HCT116 (cell line): ENCODE results near the gene APOBEC3G. TPM values are rescaled to one million over a fixed set of nuclear protein-coding genes. Genes with fewer than 3 reads are reported as not detected.
"Not testable (repeated sequence)": the region's sequence is repeated elsewhere in the genome, so short reads cannot be mapped to it uniquely, and the experiment has no call there.

ENCODE experiments used
- ATAC-seq: fragments of 200-7000 bp; cut with Tn5 transposase; 2 replicates; pipeline ENCODE4 v1.9.1; 2020; ENCODE audit warnings: mild to moderate bottlenecking, moderate library complexity
- Bru-seq: library from RNA; stranded (reverse); fragments of 400-500 nt; gene quantifications from one replicate; lab custom pipeline; 2021; lab: Mats Ljungman, UMichigan
- BruChase-seq, 2 experiments: library from RNA; stranded (reverse); fragments of 400-500 nt; gene quantifications; one replicate each; lab custom pipeline; 2021; lab: Mats Ljungman, UMichigan
- BruUV-seq: library from RNA; stranded (reverse); fragments of 400-500 nt; replicated peaks from 2 replicates; lab custom pipeline; 2021; lab: Mats Ljungman, UMichigan
- CTCF ChIA-PET: fragments of 300-600 bp; sonication (Branson Sonifier 250); formaldehyde crosslinking; loops from one replicate; lab custom pipeline; 2021; ENCODE audit warnings: antibody characterized with exemption; lab: Charles Lee
- POLR2A ChIA-PET: fragments of 300-600, 350-600 bp; sonication (Branson Sonifier 250); formaldehyde crosslinking; loops from one replicate; lab custom pipeline; 2021; ENCODE audit warnings: antibody characterized with exemption; lab: Charles Lee
- RAD21 ChIA-PET, 2 experiments: fragments of 300-600 bp; sonication (Branson Sonifier 250); formaldehyde crosslinking; loops; one replicate each; lab custom pipeline; 2023; ENCODE audit warnings: low total read pairs in 2 of 2; ENCODE audit not compliant: uncharacterized antibody in 2 of 2, unreplicated experiment in 2 of 2, low non-redundant PET in 1 of 2; lab: Charles Lee
- DNase-seq: peaks from one replicate; pipeline ENCODE4 v3.0.0-alpha.2; 2010; ENCODE audit warnings: low read depth, low spot score
- H2AFZ ChIP-seq: fragments of 200-600 bp; shearing (Covaris generic), sonication (generic); 2 replicates; pipeline ENCODE4 v1.6.1; 2017; ENCODE audit warnings: low read depth, mixed run types, mixed read lengths, antibody characterized with exemption, low read length; ENCODE audit not compliant: poor library complexity, severe bottlenecking
- H3K27ac ChIP-seq: 2 replicates; pipeline ENCODE4 v1.5.1; 2012; ENCODE audit warnings: low read depth, low read length
- H3K27me3 ChIP-seq: fragments of 200-600 bp; sonication (generic); 2 replicates; pipeline ENCODE4 v1.6.1; 2016; ENCODE audit warnings: mixed run types, low read length, mixed read lengths; ENCODE audit not compliant: insufficient read depth
- H3K36me3 ChIP-seq, 2 experiments: fragments of 200-500 bp in 1 of 2; fragments of 200-600 bp in 1 of 2; sonication (Bioruptor generic) in 1 of 2; sonication (generic) in 1 of 2; 2 replicates each; pipeline versions ENCODE4 v1.5.1 to v1.6.1; 2014 to 2016; ENCODE audit warnings: low read length in 2 of 2, inconsistent platforms in 1 of 2, mixed read lengths in 1 of 2, mixed run types in 1 of 2; ENCODE audit not compliant: insufficient read depth in 2 of 2, control insufficient read depth in 1 of 2
- H3K4me1 ChIP-seq, 2 experiments: fragments of 200-600 bp in 1 of 2; sonication (generic) in 1 of 2; 2 replicates each; pipeline versions ENCODE4 v1.5.1 to v1.6.1; 2012 to 2017; ENCODE audit warnings: low read length in 2 of 2, inconsistent platforms in 1 of 2, mild to moderate bottlenecking in 1 of 2, mixed read lengths in 1 of 2, mixed run types in 1 of 2, moderate library complexity in 1 of 2; ENCODE audit not compliant: insufficient read depth in 2 of 2, control insufficient read depth in 1 of 2
- H3K4me2 ChIP-seq: fragments of 200-600 bp; sonication (generic); 2 replicates; pipeline ENCODE4 v1.6.1; 2017; ENCODE audit warnings: mixed run types, low read length, mixed read lengths
- H3K4me3 ChIP-seq, 2 experiments: fragments of 200-600 bp in 1 of 2; sonication (generic) in 1 of 2; replicated peaks in 1 of 2; 2 replicates each; pipeline ENCODE4 v1.5.1; 2011 to 2016; ENCODE audit warnings: low read length in 2 of 2, control low read depth in 1 of 2, low read depth in 1 of 2, mild to moderate bottlenecking in 1 of 2, mixed read lengths in 1 of 2, mixed run types in 1 of 2
- H3K79me2 ChIP-seq: fragments of 200-600 bp; sonication (generic); 2 replicates; pipeline ENCODE4 v1.6.1; 2017; ENCODE audit warnings: mild to moderate bottlenecking, mixed run types, low read length, moderate library complexity, mixed read lengths; ENCODE audit not compliant: insufficient read depth
- H3K9ac ChIP-seq: fragments of 200-600 bp; sonication (generic); 2 replicates; pipeline ENCODE4 v1.6.1; 2016; ENCODE audit warnings: low read length, mixed read lengths
- H3K9me2 ChIP-seq: fragments of 200-600 bp; sonication (generic), shearing (Covaris generic); 2 replicates; pipeline ENCODE4 v1.6.1; 2017; ENCODE audit warnings: mixed run types, mild to moderate bottlenecking, moderate library complexity; ENCODE audit not compliant: insufficient read depth
- H3K9me3 ChIP-seq, 2 experiments: fragments of 200-500 bp in 1 of 2; fragments of 200-600 bp in 1 of 2; sonication (Bioruptor generic) in 1 of 2; sonication (generic) in 1 of 2; 2 replicates each; pipeline ENCODE4 v1.6.1; 2014 to 2017; ENCODE audit warnings: low read length in 2 of 2, mixed read lengths in 2 of 2, inconsistent platforms in 1 of 2, low read depth in 1 of 2, mild to moderate bottlenecking in 1 of 2, mixed run types in 1 of 2, moderate library complexity in 1 of 2; ENCODE audit not compliant: control insufficient read depth in 1 of 2, insufficient read depth in 1 of 2
- H4K20me1 ChIP-seq: fragments of 200-600 bp; sonication (generic), shearing (Covaris generic); 2 replicates; pipeline ENCODE4 v1.6.1; 2017; ENCODE audit warnings: mixed run types, mild to moderate bottlenecking, moderate library complexity; ENCODE audit not compliant: insufficient read depth
- EZH2phosphoT487 ChIP-seq: fragments of 200-600 bp; IDR thresholded peaks from 2 replicates; pipeline ENCODE4 v1.6.1; 2018; ENCODE audit warnings: antibody characterized with exemption, borderline replicate concordance
- POLR2AphosphoS5 ChIP-seq: IDR thresholded peaks from 2 replicates; pipeline ENCODE4 v1.6.1; 2011; ENCODE audit warnings: mild to moderate bottlenecking, low read depth, low read length, moderate library complexity
- REST ChIP-seq: IDR thresholded peaks from 2 replicates; pipeline ENCODE4 v1.6.1; 2012; ENCODE audit warnings: low read depth
- SRF ChIP-seq: IDR thresholded peaks from 2 replicates; pipeline ENCODE4 v1.6.1; 2012; ENCODE audit warnings: low read depth
- ZFX ChIP-seq: fragments of 450-650 bp; IDR thresholded peaks from 2 replicates; pipeline ENCODE4 v1.6.1; 2017
- intact Hi-C: fragments of 100-400 bp; cut with micrococcal nuclease; formaldehyde crosslinking; loops from 2 replicates; pipeline ENCODE4 v1.10.0; 2022
- long read RNA-seq: library from polyadenylated mRNA; unstranded; transcript quantifications from one replicate; pipeline ENCODE4 v2.0.0, GENCODE V29; 2021; ENCODE audit not compliant: unreplicated experiment
- polyA plus RNA-seq: library from polyadenylated mRNA; unstranded; fragments of >200 nt; gene quantifications from 2 replicates; pipeline ENCODE4 v1.2.1, GENCODE V29; 2012; ENCODE audit warnings: missing spikeins
- total RNA-seq: library from RNA; stranded (reverse); gene quantifications from one replicate; pipeline ENCODE4 v1.2.1, GENCODE V29; 2021; ENCODE audit not compliant: unreplicated experiment
- TF ChIP-seq, protein P1 (sequence below), 3 experiments: fragments of 200-600 bp in 1 of 3; sonication (generic) in 1 of 3; IDR thresholded peaks in 2 of 3; conservative IDR thresholded peaks in 1 of 3; 2 replicates each; pipeline ENCODE4 v1.5.1; 2012 to 2017; ENCODE audit warnings: low read depth in 2 of 3, low read length in 2 of 3, antibody characterized with exemption in 1 of 3, borderline replicate concordance in 1 of 3, control low read depth in 1 of 3, mild to moderate bottlenecking in 1 of 3, mixed read lengths in 1 of 3, mixed run types in 1 of 3, moderate library complexity in 1 of 3; ENCODE audit not compliant: insufficient read depth in 1 of 3

Gene APOBEC3G
- total RNA-seq = 0.71 TPM
- 1.1 and 1.4 TPM in 2 replicates for polyA plus RNA-seq
- Bru-seq, nascent RNA = percentile 21 among the genes with signal in this experiment
- percentile 21 among the genes with signal in this experiment for BruChase-seq, experiment 1, labeled RNA remaining after a 6-hour chase
- BruChase-seq, experiment 2, labeled RNA remaining after a 2-hour chase = percentile 25 among the genes with signal in this experiment
- long read RNA-seq, partial matches to known transcripts = 0 of 3 reads
- long read RNA-seq, other reads (novel, unspliced or antisense) = 0 of 3 reads

DNA sequence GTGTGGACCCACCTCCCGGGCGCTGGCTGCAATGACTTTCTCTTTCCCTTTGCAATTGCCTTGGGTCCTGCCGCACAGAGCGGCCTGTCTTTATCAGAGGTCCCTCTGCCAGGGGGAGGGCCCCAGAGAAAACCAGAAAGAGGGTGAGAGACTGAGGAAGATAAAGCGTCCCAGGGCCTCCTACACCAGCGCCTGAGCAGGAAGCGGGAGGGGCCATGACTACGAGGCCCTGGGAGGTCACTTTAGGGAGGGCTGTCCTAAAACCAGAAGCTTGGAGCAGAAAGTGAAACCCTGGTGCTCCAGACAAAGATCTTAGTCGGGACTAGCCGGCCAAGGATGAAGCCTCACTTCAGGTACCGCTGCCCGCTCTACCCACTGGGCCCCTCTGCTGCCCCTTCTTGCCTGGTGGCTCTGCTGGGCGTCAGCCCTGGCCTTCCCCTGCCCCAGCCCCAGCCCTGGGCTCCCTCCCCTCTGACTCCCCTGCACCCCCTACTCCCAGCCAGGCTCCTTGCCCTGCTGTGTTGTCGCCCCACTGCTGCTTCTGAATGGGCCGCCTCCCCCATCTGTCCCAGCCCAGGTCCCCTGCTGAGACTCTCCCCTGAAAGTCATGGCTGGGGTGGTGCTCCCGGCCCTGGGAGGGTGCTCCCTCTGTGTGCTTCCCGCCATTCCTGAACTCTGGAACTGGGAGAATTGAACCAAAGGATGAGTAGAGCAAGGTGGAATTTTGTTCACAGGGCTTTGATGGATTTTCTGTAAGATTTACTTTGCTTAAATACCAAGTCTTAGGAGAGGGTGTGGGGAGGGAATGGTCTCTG is at the start of gene APOBEC3G:
TSS of gene APOBEC3G (plus strand) at position 250 of the 815 bp plus-strand sequence. CDS start at position 337, 87 bp downstream.
- H3K27me3 ChIP-seq, H2AFZ ChIP-seq, POLR2A ChIA-PET, H3K9me3 ChIP-seq, RAD21 ChIA-PET, H3K4me1 ChIP-seq, CTCF ChIA-PET, H3K27ac ChIP-seq, H4K20me1 ChIP-seq, intact Hi-C loops, DNase-seq, H3K9ac ChIP-seq, H3K4me2 ChIP-seq, H3K9me2 ChIP-seq, H3K4me3 ChIP-seq, H3K79me2 ChIP-seq, ATAC-seq, H3K36me3 ChIP-seq, BruUV-seq: not testable (repeated sequence)

GRCh38 chr22:39027717-39028116 is 49.4 kb upstream of the APOBEC3G start:
- no TSS peak for BruUV-seq
- no peak overlapping the region for H3K4me2 ChIP-seq
- no peaks in the 10 kb centered on the region for H3K9me2 ChIP-seq
- no peaks in the 10 kb centered on the region for H3K27me3 ChIP-seq
- H3K4me3 ChIP-seq = no peak overlapping the region
- intact Hi-C loops = no loop called here
- no peak for DNase-seq
- no peaks in the 10 kb centered on the region for H4K20me1 ChIP-seq
- no peak overlapping the region for H3K27ac ChIP-seq
- POLR2A ChIA-PET = no interaction called here
- no peaks in the 10 kb centered on the region for H3K79me2 ChIP-seq
- TF ChIP-seq EZH2phosphoT487 (no peak), REST (no peak), SRF (no peak), POLR2AphosphoS5 (no peak), ZFX (no peak)
- TF ChIP-seq, protein P1, sequence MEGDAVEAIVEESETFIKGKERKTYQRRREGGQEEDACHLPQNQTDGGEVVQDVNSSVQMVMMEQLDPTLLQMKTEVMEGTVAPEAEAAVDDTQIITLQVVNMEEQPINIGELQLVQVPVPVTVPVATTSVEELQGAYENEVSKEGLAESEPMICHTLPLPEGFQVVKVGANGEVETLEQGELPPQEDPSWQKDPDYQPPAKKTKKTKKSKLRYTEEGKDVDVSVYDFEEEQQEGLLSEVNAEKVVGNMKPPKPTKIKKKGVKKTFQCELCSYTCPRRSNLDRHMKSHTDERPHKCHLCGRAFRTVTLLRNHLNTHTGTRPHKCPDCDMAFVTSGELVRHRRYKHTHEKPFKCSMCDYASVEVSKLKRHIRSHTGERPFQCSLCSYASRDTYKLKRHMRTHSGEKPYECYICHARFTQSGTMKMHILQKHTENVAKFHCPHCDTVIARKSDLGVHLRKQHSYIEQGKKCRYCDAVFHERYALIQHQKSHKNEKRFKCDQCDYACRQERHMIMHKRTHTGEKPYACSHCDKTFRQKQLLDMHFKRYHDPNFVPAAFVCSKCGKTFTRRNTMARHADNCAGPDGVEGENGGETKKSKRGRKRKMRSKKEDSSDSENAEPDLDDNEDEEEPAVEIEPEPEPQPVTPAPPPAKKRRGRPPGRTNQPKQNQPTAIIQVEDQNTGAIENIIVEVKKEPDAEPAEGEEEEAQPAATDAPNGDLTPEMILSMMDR (IDR thresholded peaks at IDR 0.05 in 2 of 3, conservative IDR thresholded peaks at IDR 0.05 in 1 of 3; ENCODE audit: borderline replicate concordance in 1 of 3, insufficient read depth in 1 of 3, low read depth in 2 of 3, low read length in 2 of 3) = no peak
- TF ChIP-seq, all 23 proteins: peak for 0
- H3K9ac ChIP-seq = no peak overlapping the region
- no peak for ATAC-seq
- H3K36me3 ChIP-seq = no peaks in the 10 kb centered on the region
- no peak overlapping the region for H2AFZ ChIP-seq
- CTCF ChIA-PET = no interaction called here
- H3K9me3 ChIP-seq = no peaks in the 10 kb centered on the region
- H3K4me1 ChIP-seq = no peaks in the 10 kb centered on the region
- RAD21 ChIA-PET = no interaction called here
